ENCODE measurements around the gene GPR25.

Gene GPR25

DNA sequence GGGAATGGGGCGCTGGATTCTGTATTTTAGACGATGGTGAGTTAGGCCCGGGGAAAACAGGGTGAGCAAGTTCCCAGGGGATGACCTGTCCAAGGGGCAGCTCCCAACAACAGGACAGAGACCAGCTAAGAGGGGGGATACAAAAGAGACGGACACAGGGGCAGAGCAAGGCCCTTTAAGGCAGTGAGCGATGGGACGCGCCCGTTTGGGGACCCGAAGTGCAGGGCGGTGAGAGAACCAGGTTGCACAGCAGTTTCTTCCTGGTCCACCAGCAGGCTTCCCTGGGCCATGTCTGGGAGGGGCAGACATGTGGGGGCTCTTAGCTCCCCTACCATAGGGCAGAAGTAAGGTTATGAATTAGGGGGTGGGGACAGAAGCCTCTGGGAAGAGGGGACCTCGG is 43.9 kb downstream of the GPR25 start:
- no peak for DNase-seq

DNA sequence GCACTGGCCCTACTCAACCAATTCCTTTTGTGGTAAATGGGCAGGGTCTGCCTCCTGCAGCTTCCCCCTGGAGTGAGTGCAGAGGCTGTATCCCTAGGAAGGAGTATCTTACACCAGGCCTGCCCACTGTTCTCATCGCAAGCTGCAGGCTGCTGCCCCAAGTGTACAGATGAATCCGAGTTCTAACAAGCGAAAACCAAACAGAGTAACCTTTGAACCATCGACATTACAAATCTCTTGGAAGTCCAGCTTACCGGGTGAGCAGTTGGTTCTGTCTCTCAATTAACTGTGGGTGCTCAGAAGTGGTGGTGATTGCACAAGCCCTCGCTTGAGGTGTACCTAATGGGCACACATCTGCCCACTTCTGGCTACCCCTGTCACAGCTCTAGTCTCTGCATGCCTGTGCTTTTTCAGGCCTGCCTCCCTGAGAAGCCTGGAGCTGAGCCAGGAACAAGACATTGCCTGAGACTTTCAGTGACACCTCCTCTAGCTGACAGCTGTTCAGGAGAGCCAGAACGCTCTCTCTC is 44.6 kb downstream of the GPR25 start:
- no peak for DNase-seq

DNA sequence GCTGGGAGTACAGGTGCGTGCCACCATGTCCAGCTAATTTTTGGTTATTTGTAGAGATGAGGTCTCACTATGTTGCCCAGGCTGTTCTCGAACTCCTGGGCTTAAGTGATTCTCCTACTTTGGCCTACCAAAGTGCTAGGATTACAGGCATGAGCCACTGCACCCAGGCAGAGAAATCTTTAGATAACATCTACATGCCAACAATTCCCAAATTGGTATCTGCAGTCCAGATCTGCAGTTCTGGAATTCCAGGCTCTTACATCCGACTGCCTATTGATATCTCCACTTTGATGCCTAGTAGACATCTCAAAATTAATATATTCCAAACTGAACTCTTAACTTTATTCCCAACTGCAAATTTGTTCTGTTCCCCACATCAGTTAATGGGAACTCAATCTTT is 45.2 kb downstream of the GPR25 start:
- DNase-seq = no peak

DNA sequence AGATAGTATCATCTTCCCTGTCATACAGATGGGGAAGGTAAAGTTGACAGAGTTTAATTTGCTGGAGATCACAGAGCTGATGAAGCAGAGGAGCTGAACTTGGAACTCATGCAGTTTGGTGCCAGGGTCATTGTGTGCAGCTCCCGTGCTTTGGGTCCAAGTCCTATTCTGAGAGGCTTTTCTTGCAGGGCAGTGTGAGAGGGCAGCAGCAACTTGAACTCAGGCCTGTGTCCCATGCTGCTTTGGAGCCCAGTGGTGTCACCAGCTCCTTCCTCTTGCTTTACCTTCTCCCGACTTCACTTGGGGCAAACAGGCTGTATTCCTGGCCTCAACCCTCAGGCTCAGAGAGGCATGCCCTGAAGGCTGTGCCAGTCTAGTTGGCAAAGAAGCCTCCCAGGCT is 46.6 kb downstream of the GPR25 start:
- no peak for DNase-seq

DNA sequence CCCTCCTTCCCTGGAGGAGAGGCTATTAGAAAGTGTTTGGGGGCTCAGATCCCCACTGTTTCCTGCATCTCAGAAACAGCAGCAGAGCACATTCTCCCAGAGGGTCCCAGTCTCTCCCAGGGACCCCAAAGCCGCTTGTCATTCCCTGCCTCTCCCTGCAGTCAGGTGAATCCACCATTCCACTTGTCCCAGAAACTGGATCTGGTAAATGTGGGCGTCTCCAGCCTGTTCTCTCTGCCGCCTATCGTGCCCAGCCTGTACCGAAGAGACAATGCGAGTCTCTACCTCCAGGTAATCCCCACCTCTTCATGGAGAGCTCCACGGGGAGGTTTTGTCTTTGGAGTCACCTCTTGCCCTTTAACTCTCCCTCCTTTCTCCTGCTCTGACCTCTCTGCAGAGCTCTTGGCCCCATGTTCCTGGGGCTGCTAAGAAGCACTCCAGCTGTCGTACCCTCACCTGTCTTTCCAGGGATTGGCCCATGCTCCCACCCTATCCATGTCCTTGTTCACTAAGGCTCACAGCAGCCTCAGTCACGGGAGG is 48.9 kb downstream of the GPR25 start:
- DNase-seq = no peak

DNA sequence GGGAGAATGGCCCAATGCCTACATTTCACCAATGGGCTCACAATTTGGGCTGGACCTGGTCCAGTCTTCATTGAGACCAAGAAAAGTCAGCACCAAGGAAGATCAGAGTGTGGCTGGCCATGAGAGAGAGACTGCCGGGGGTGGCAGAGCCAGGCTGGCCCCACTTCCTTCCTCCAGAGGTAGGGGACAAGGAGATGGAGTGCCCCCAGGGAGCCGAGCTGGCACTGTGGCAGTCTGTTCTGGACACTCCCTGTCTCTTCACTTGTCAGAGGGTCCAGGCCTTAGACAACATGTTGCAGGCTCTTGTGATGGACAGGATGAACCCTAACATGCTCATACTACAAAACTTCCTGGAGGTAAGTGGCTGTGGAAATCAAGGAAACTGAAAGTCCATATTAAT is 49.6 kb downstream of the GPR25 start:
- no peak for DNase-seq

DNA sequence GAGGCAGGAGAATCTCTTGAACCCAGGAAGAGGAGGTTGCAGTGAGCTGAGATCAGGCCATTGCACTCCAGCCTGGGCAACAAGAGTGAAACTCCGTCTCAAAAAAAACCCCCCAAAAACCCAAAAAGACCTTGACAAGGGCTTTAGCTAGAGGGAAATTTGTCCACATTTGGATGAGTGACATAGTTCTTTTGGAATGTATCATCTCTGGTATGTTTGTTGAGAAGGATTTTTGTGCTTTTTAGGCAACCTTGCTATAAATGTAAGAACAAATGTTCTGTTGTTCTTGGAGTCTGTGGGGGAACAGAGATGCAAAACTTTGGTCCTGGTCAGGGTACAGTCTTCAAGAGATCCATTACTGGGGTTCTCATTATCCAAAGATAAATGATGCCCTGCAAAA is 50.8 kb downstream of the GPR25 start:
- DNase-seq = no peak

All from NCI-H1436 (cell line).